ENCODE data around the gene TSPAN18. TPM values are rescaled to one million over a fixed set of nuclear protein-coding genes. Genes with fewer than 3 reads are reported as not detected.

Gene TSPAN18
- total RNA-seq, 4 donors from 2014 or later, result 0.34 to 11.5 (median 2.7) TPM

DNA sequence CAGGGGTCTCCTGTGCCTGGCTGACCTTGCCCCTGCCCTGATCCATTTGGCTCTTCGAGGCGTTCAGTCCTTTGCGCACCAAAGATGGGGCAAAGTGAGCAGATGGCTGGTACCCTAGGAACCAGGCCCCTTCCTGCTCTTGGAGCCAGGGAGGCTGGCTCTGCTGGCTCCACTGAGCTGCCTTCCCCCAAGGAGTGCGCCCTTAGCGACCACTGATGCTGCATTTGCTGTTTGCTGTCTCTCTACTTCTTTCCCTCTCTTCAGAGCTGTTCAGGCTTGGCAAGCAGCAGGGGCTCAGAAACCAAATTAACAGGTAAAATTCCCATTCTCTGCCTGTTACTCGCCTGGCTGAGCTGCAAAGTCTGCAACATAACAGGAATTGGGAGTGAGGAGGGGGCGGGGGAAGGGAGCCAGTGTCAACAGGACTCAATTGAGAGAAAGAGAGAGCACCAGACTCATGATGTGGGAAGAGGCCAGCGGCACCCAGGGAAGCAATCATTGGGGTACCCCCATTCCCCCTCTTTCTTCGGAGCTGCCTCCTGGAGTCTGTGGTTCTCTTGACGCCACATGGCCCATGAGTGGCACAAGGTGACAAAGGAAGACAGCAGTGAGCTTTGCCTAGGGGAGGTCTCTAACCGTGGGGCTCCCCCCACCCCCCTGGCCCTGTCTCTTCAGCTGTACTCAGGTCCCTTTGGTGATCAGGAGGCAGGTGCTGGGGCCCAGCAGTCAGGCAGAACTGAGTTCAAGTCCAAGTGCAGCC lies 121.6 kb downstream of the TSPAN18 start:
- TF ChIP-seq, protein P1, sequence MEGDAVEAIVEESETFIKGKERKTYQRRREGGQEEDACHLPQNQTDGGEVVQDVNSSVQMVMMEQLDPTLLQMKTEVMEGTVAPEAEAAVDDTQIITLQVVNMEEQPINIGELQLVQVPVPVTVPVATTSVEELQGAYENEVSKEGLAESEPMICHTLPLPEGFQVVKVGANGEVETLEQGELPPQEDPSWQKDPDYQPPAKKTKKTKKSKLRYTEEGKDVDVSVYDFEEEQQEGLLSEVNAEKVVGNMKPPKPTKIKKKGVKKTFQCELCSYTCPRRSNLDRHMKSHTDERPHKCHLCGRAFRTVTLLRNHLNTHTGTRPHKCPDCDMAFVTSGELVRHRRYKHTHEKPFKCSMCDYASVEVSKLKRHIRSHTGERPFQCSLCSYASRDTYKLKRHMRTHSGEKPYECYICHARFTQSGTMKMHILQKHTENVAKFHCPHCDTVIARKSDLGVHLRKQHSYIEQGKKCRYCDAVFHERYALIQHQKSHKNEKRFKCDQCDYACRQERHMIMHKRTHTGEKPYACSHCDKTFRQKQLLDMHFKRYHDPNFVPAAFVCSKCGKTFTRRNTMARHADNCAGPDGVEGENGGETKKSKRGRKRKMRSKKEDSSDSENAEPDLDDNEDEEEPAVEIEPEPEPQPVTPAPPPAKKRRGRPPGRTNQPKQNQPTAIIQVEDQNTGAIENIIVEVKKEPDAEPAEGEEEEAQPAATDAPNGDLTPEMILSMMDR (IDR thresholded peaks at IDR 0.05; ENCODE audit: low read depth), result no peak

DNA sequence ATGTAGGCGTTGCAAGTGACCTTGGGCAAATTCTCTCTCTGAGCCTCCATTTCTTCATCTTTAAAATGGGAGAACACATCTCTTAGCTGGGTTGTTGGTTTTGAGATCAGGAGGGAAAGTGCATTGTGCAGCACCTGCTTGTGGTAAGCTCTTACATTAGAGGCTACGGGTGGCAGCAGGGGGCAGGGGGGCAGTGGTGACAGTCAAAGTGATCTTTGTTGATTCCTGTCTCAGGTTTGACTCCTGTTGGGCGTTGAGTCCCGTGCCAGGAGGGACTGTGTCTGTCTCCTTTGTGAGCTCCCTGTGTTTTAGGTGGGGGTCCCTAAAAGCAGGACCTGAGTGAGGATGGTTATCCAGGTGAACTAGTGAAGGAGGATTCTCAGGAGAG lies 122.2 kb downstream of the TSPAN18 start:
- TF ChIP-seq, protein P1 (IDR thresholded peaks at IDR 0.05; ENCODE audit: low read depth), result no peak

DNA sequence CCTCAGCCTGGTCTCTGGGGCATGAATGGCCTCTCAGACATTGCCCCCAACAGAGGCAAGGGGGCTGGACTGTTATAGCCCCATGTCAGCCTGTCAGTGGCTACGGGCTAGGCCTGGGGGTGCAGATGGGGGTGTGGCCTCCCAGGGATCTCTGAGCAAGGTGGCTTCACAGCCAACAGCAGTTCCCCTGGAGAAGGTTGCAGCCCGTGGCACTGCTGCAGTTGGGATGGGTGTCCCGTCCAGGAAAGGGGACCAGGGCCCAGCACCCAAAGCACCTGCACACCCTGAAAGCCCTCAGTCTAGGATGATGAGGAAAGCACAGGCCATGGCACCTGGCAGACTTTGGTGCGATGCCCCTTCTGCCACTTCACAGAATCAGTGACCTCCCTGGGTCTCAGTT lies 122.7 kb downstream of the TSPAN18 start:
- TF ChIP-seq, protein P1 (IDR thresholded peaks at IDR 0.05; ENCODE audit: low read depth), result no peak

DNA sequence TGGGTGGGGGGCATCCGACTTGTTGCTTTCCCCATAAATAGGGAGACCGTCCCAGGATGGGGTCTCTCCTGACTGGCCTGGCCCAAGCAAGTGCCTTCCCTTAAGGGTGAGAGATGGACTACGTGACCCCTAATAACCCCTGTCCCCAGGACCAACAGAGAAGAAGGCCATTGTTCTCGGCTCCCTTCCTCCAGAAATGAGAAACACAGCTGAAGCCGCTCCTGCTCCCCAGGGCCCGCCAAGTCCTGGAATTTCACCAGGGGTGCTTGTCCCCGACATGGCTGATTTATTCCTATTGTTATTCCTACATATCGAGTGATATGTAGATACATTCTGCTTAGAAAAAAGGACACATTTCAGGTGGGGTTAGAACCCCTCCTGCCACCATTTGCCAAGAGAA lies 123.2 kb downstream of the TSPAN18 start:
- TF ChIP-seq, protein P1 (IDR thresholded peaks at IDR 0.05; ENCODE audit: low read depth), result no peak

DNA sequence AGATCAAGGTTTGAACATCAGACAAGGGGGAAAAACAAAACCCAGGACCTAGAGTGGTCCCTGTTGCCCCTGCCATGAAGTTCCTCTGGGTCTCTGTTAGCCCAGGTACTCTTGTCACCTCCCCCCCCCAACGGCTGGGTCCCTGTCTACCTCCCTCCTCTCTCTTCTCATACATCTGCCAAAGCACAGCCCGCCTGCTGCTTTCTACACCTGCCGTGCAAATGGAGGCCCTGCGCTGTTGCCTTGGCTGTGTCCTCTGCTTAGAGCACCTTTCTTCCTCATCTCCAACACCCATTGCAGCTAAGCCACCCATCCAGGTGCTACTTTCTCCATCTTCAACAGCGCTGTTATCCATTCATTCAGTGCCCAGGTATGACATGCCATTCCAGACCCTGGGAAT lies 124.7 kb downstream of the TSPAN18 start:
- TF ChIP-seq, protein P1 (IDR thresholded peaks at IDR 0.05; ENCODE audit: low read depth), result no peak

DNA sequence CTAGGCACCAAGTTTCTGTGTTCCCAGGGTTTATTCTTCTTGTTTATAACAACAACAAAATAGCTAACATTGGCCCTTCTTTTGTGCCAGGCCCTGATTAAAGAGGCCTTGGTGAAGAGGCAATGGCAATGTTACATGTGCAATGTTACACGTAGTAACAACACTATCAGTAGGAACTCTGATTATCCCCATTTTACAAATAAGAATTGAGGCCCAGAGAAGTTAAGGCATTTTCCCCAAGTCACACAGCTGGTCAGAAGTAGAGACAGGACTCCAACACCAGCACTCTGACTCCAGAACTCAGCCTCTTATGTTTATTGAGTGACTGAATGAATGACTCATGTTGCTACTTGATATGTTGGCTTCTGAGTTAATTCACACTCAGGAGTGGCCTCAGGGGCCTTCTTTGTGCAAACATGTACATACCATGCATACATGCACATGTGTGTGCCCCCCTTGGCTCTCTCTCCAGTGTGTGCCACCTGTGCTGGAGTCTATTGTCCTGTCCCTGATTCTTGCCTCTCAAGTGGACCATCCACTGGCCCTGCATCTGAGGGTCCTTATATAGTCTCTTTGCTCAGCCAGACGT lies 125.5 kb downstream of the TSPAN18 start:
- TF ChIP-seq, protein P1 (IDR thresholded peaks at IDR 0.05; ENCODE audit: low read depth), result no peak

DNA sequence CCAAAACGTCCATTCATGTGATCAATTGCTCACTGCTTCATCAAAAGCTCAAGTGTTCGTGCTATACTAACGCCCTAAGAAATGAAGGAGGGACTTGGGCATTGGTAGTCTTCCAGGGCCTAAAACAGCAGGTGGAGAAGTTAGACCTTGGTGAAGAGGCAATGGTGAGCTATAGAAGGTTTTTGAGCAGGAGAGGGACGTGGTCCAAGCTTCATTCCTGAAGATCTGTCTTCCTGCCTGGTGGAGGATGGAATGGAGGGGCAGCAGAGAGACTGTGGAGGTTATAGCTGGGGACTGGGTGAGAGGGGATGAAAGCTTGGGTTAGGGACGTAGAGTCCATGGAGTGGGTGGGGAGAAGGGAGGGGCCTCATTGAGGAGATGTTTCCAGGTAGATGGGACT lies 126.2 kb downstream of the TSPAN18 start:
- TF ChIP-seq, protein P1 (IDR thresholded peaks at IDR 0.05; ENCODE audit: low read depth), result no peak
